Adrenal gland (tissue), 12 donors: ENCODE data around the gene CPB2. TPM values are rescaled to one million over a fixed set of nuclear protein-coding genes. Genes with fewer than 3 reads are reported as not detected.

Experiments used
- DNase-seq, 7 donors: peaks; one replicate each; pipeline ENCODE4 v3.0.0-alpha.2; 2019 to 2020
- H3K27ac ChIP-seq, 5 donors: fragments of 200-600 bp; sonication (generic) in 4 of 5; 1 replicate in 3 of 5; 2 replicates in 2 of 5; pipeline versions ENCODE4 v1.5.1 to v1.8.0; 2016 to 2020; ENCODE audit warnings: mild to moderate bottlenecking in 1 of 5
- H3K27me3 ChIP-seq: fragments of 200-600 bp; 2 replicates; pipeline ENCODE4 v1.8.0; 2021
- H3K36me3 ChIP-seq, 2 donors: fragments of 200-600 bp; replicated peaks in 1 of 2; 1 replicate in 1 of 2; 2 replicates in 1 of 2; pipeline versions ENCODE4 v1.5.1 to v1.8.0; 2018 to 2022
- H3K4me1 ChIP-seq, 2 donors: fragments of 200-600 bp; replicated peaks in 1 of 2; 1 replicate in 1 of 2; 2 replicates in 1 of 2; pipeline versions ENCODE4 v1.5.1 to v1.8.0; 2018 to 2021
- H3K4me3 ChIP-seq, 4 donors: fragments of 200-600 bp; sonication (generic) in 3 of 4; one replicate each; pipeline ENCODE4 v1.5.1; 2016 to 2018
- H3K9me3 ChIP-seq, 3 donors: fragments of 200-600 bp; sonication (generic) in 1 of 3; replicated peaks in 1 of 3; 1 replicate in 2 of 3; 2 replicates in 1 of 3; pipeline versions ENCODE4 v1.5.1 to v1.8.0; 2016 to 2021
- POLR2A ChIP-seq, 2 donors: fragments of 450-650 bp; IDR thresholded peaks; one replicate each; pipeline ENCODE4 v1.6.1; 2017; ENCODE audit warnings: antibody characterized with exemption in 2 of 2, mild to moderate bottlenecking in 2 of 2, moderate library complexity in 1 of 2
- WGBS, 4 donors: extraction: QIAGEN DNeasy Blood & Tissue Kit in 2 of 4; methylation state at CpG; one replicate each; pipeline versions ENCODE4 v1.1.5 to v1.1.7; 2013 to 2017; 5-methylcytosine and 5-hydroxymethylcytosine counted together
- intact Hi-C, 2 donors: fragments of 100-400 bp; cut with DNase I; formaldehyde crosslinking; loops; one replicate each; pipeline versions ENCODE4 v1.14.1 to v1.15.0; 2022 to 2023
- polyA plus RNA-seq, 3 donors: library from polyadenylated mRNA; stranded (reverse); fragments of 200-250 nt in 2 of 3; fragments of 350-450 nt in 1 of 3; fragmentation: Illumina TruSeq in 1 of 3; extraction: RNeasy Lipid Tissue Mini Kit (QIAGEN cat#74804) in 1 of 3; gene quantifications; one replicate each; pipeline ENCODE4 v1.2.3, GENCODE V29; 2013 to 2014
- total RNA-seq, 9 donors: library from RNA; depleted of rRNA in 4 of 9; stranded (reverse); fragments of >200 nt in 4 of 9; fragments of 120-200 nt in 1 of 9; fragmentation: NEBNext Ultra II Directional in 1 of 9; extraction: Animal tissue kit (Norgen Biotek cat#: 25700) in 1 of 9; gene quantifications; one replicate each; pipeline versions ENCODE4 v1.1.0 to v1.2.4, GENCODE V29; 2013 to 2023
- TF ChIP-seq, protein P1 (sequence below), 6 experiments: fragments of 450-650 bp in 4 of 6; fragments of 200-600 bp in 2 of 6; sonication (generic) in 1 of 6; IDR thresholded peaks; 1 replicate in 5 of 6; 2 replicates in 1 of 6; pipeline versions ENCODE4 v1.5.1 to v1.8.0; 2016 to 2021; ENCODE audit warnings: antibody characterized with exemption in 6 of 6, mild to moderate bottlenecking in 2 of 6, moderate library complexity in 1 of 6
- donor health status: healthy with polysubstance abuse.
- donor health status: Bipolar disorder and iron deficiency.
- donor health status: DM: yes; HTN: yes; CAD: no.
- donor health status: DM: no; HTN: no; CAD: no.
- donor health status: DM: no; HTN: no; CAD: no.
- donor health status: DM: yes; HTN: yes; CAD: no.

The CPB2 gene
- total and polyA plus RNA-seq, 12 donors: 0.22 to 0.23 TPM; not detected in 10

GRCh38 chr13:46052319-46053161 lies 52.3 kb downstream of the CPB2 start, which contains the start of gene ZC3H13:
ZC3H13 (minus strand) TSS chr13:46052746; CDS start chr13:46045507, 7,239 bp downstream.
- Histone ChIP-seq H3K27ac (peak within 1 kb of the TSS; percentile 90 to 97 (median 94)), H3K4me1 (peaks cover 7 to 37% of the 10 kb centered on the region in 2 donors), H3K4me3 (peak within 1 kb of the TSS; percentile 27 to 99 (median 86)), H3K36me3 (no peaks in the 10 kb centered on the region), H3K27me3 (no peaks in the 10 kb centered on the region), H3K9me3 (no peaks in the 10 kb centered on the region)
- TF ChIP-seq, protein P1, sequence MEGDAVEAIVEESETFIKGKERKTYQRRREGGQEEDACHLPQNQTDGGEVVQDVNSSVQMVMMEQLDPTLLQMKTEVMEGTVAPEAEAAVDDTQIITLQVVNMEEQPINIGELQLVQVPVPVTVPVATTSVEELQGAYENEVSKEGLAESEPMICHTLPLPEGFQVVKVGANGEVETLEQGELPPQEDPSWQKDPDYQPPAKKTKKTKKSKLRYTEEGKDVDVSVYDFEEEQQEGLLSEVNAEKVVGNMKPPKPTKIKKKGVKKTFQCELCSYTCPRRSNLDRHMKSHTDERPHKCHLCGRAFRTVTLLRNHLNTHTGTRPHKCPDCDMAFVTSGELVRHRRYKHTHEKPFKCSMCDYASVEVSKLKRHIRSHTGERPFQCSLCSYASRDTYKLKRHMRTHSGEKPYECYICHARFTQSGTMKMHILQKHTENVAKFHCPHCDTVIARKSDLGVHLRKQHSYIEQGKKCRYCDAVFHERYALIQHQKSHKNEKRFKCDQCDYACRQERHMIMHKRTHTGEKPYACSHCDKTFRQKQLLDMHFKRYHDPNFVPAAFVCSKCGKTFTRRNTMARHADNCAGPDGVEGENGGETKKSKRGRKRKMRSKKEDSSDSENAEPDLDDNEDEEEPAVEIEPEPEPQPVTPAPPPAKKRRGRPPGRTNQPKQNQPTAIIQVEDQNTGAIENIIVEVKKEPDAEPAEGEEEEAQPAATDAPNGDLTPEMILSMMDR (IDR thresholded peaks at IDR 0.05): peak in 5 of 6 experiments; percentile 42 to 73 (median 57)
- TF ChIP-seq POLR2A (IDR thresholded peaks at IDR 0.05): peak; percentile 59 to 84
- intact Hi-C loops: no loop called here
- 0 to 1% (median 1%) methylated on average over 37 to 57 of the region's 57 CpGs for WGBS, 4 donors
- DNase-seq: peak; percentile 92 to 98 (median 96)

DNA sequence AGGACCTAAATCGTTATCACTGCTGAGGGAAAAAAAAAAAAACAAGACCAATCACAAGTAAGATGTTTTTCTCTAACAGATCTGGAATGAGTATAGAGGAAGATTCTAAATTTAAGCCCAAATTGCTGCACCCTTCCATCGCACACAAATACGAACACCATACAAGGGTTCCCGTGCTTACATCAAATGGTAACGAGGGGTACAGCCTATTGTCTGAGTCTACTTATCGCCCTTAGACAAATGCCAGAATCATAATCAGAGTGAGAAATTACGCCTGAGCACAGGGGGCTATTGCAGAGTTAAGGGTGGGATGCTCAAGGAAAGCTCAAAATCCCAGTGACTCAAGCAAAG lies 52.9 kb downstream of the CPB2 start:
- DNase-seq: no peak
- 0 to 3% (median 2%) methylated on average over 6 to 7 of the region's 7 CpGs for WGBS, 4 donors
- peak overlapping the region; percentile 27 to 99 (median 86) for H3K4me3 ChIP-seq
- no peaks in the 10 kb centered on the region for H3K27me3 ChIP-seq
- TF ChIP-seq, protein P1 (IDR thresholded peaks at IDR 0.05): no peak
- no peak for TF ChIP-seq POLR2A (IDR thresholded peaks at IDR 0.05)
- peaks cover 7 to 42% of the 10 kb centered on the region in 2 donors for H3K4me1 ChIP-seq
- no peaks in the 10 kb centered on the region for H3K9me3 ChIP-seq
- H3K27ac ChIP-seq: peak overlapping the region; percentile 90 to 97 (median 94)
- intact Hi-C loops: no loop called here
- no peaks in the 10 kb centered on the region for H3K36me3 ChIP-seq

DNA sequence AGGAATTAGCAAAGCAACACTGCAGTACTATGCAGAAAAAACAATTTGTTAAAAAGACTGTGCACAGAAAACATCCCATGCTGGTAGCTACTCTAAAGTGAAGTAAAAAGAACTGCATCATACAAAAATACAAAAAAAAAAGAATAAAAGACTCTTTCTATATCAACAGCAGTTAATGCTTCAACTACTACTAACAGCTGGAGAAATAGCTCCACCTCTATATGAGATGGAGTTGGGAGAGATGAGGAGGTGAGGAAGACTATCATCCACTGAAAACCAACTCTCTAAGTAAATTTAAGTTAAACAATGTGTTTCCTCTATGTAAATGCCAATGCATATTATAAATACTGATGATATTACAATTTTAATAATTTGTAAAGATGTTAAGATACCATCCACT lies 54.1 kb downstream of the CPB2 start:
- no peaks in the 10 kb centered on the region for H3K36me3 ChIP-seq
- H3K4me1 ChIP-seq: peaks cover 7 to 46% of the 10 kb centered on the region in 2 donors
- DNase-seq: no peak
- H3K9me3 ChIP-seq: no peaks in the 10 kb centered on the region
- no peak overlapping the region for H3K4me3 ChIP-seq
- TF ChIP-seq POLR2A (IDR thresholded peaks at IDR 0.05): no peak
- TF ChIP-seq, protein P1 (IDR thresholded peaks at IDR 0.05): no peak
- no peaks in the 10 kb centered on the region for H3K27me3 ChIP-seq
- H3K27ac ChIP-seq: no peak overlapping the region
- intact Hi-C loops: no loop called here

DNA sequence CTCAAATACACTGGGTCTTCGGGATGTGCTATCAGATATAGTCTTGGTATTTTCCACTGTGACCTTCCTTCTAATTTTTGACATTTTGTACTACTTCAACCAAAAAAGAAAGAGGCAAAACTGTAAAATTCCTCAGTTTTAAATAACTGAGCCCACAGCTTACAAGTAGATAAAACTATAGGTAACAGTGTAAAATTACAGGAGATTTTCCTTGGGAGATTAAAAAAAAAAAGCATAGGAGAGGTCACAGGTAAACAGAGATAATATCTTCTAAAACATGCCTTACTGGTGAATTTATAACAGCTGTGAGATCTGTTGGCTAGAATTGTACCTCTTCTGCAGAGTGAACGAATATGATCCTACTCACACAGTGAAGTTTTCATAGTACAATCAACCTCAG lies 59.4 kb downstream of the CPB2 start:
- Histone ChIP-seq H3K4me3 (no peak overlapping the region), H3K9me3 (no peaks in the 10 kb centered on the region), H3K27ac (no peak overlapping the region), H3K27me3 (no peaks in the 10 kb centered on the region), H3K36me3 (peaks cover 0 to 13% of the 10 kb centered on the region in 2 donors), H3K4me1 (peaks cover 0 to 32% of the 10 kb centered on the region in 2 donors)
- WGBS, 4 donors: 49 to 53% (median 52%) methylated on average over 2 of the region's 2 CpGs
- intact Hi-C loops: no loop called here
- TF ChIP-seq, protein P1 (IDR thresholded peaks at IDR 0.05): no peak
- no peak for TF ChIP-seq POLR2A (IDR thresholded peaks at IDR 0.05)
- no peak for DNase-seq
